CD4-positive, alpha-beta T cell (primary cell): ENCODE data around the gene IPO9. TPM values are rescaled to one million over a fixed set of nuclear protein-coding genes. Genes with fewer than 3 reads are reported as not detected.

Experiments
- ATAC-seq: fragments of 200-7000 bp; cut with Tn5 transposase; one replicate; pipeline ENCODE4 v1.10.0; 2022; ENCODE audit warnings: mild to moderate bottlenecking; ENCODE audit not compliant: poor library complexity
- CTCF ChIA-PET: fragments of 350-600 bp; sonication (Branson Sonifier 250); formaldehyde crosslinking; loops from one replicate; lab custom pipeline; 2021; ENCODE audit warnings: antibody characterized with exemption, inconsistent platforms; lab: Charles Lee
- POLR2A ChIA-PET: fragments of 350-600 bp; sonication (Branson Sonifier 250); formaldehyde crosslinking; loops from one replicate; lab custom pipeline; 2021; ENCODE audit warnings: antibody characterized with exemption, inconsistent platforms; lab: Charles Lee
- DNase-seq, 14 experiments: peaks; one replicate each; pipeline ENCODE4 v3.0.0-alpha.2; 2013 to 2020; ENCODE audit warnings: mixed read lengths in 2 of 14
- H3K27ac ChIP-seq, 2 donors: one replicate each; pipeline versions ENCODE4 v1.5.1 to v1.7.0; 2013; ENCODE audit warnings: low read length in 2 of 2, low read depth in 1 of 2, mild to moderate bottlenecking in 1 of 2
- H3K27me3 ChIP-seq, 2 experiments: 1 replicate in 1 of 2; 2 replicates in 1 of 2; pipeline versions ENCODE4 v1.6.1 to v1.7.0; 2013; ENCODE audit warnings: low read length in 2 of 2, control low read depth in 1 of 2, mild to moderate bottlenecking in 1 of 2, moderate library complexity in 1 of 2; ENCODE audit not compliant: insufficient read depth in 2 of 2, control insufficient read depth in 1 of 2
- H3K36me3 ChIP-seq: one replicate; pipeline ENCODE4 v1.6.1; 2013; ENCODE audit warnings: low read length, control low read depth; ENCODE audit not compliant: insufficient read depth
- H3K4me1 ChIP-seq: one replicate; pipeline ENCODE4 v1.6.1; 2013; ENCODE audit warnings: low read length, control low read depth; ENCODE audit not compliant: insufficient read depth
- H3K4me3 ChIP-seq: one replicate; pipeline ENCODE4 v1.5.1; 2013; ENCODE audit warnings: mild to moderate bottlenecking, low read length, moderate library complexity
- H3K9me3 ChIP-seq, 2 experiments: 1 replicate in 1 of 2; 2 replicates in 1 of 2; pipeline versions ENCODE4 v1.6.1 to v1.7.0; 2013; ENCODE audit warnings: low read length in 2 of 2, mild to moderate bottlenecking in 2 of 2, control low read depth in 1 of 2, moderate library complexity in 1 of 2; ENCODE audit not compliant: control insufficient read depth in 1 of 2, insufficient read depth in 1 of 2
- H3K27ac Mint-ChIP-seq: one replicate; pipeline ENCODE4 v1.8.0; 2020; ENCODE audit warnings: mixed read lengths
- H3K27me3 Mint-ChIP-seq: one replicate; pipeline ENCODE4 v1.8.0; 2021; ENCODE audit warnings: mixed read lengths
- H3K36me3 Mint-ChIP-seq: one replicate; pipeline ENCODE4 v1.8.0; 2021; ENCODE audit warnings: low read depth, mixed read lengths
- H3K4me1 Mint-ChIP-seq: one replicate; pipeline ENCODE4 v1.8.0; 2021; ENCODE audit warnings: low read depth, mixed read lengths
- H3K4me3 Mint-ChIP-seq: one replicate; pipeline ENCODE4 v1.8.0; 2020; ENCODE audit warnings: mild to moderate bottlenecking, mixed read lengths
- H3K9me3 Mint-ChIP-seq: one replicate; pipeline ENCODE4 v1.8.0; 2020; ENCODE audit warnings: mixed read lengths
- intact Hi-C, 2 experiments: fragments of 100-400 bp; cut with DNase I in 1 of 2; cut with micrococcal nuclease in 1 of 2; formaldehyde crosslinking; loops; one replicate each; pipeline versions ENCODE4 v1.15.1 to v1.9.0; 2023 to 2025; cut with DNase I, micrococcal nuclease
- total RNA-seq, 174 experiments: library from RNA in 2 of 174; stranded (reverse) in 2 of 174; gene quantifications; one replicate each; pipeline ENCODE4 v1.2.3 and lab custom pipeline; 2021 to 2026
- TF ChIP-seq, protein P1 (sequence below): fragments of 200-600 bp; IDR thresholded peaks from one replicate; pipeline ENCODE4 v1.8.0; 2022; ENCODE audit warnings: antibody characterized with exemption, mild to moderate bottlenecking

IPO9 gene
- total RNA-seq, 2 experiments from 2014 or later, result 17.1 to 20.1 TPM

- peaks cover 6% of the 10 kb centered on the region for H3K27me3 Mint-ChIP-seq
- POLR2A ChIA-PET, result no interaction called here
- intact Hi-C loops, result no loop called here
These were observed 78.7 kb downstream of the IPO9 start for GRCh38 chr1:201907621-201908020.

DNA sequence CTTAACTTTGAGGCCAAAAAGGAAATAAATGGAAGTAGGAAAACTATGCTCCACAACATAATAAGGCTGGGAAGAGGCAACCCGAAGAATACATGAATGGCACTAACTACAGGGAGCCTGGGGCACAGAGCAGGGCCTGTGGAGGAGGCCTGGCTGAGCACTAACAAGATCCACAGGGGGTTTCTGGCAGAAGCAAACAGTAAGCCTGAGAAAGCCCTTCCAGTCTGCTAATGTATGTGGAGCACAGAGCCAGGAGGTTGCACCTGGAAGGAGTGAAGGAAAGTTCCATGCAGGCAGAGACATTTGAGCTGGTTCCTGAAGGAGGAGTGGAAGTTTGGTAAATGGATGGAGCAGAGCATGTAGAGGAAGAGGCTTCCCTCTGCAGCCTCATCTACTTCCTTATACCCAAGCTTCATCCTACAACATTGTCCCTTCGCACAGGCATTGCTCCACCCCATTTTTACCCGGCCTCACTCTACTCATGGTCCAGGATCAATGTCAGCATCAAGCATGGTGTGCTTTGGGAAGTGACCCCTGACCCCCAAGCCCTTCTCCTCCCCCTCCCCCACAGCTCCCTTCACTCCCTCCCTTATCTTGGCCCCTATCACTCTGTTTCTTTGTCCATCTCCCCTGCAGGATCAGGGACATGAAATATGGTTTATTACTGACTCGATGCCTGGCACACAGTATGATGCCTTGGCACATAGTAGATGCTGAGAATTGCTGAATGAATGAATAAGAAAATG, 83.0 kb downstream of the IPO9 start:
- TF ChIP-seq, protein P1, sequence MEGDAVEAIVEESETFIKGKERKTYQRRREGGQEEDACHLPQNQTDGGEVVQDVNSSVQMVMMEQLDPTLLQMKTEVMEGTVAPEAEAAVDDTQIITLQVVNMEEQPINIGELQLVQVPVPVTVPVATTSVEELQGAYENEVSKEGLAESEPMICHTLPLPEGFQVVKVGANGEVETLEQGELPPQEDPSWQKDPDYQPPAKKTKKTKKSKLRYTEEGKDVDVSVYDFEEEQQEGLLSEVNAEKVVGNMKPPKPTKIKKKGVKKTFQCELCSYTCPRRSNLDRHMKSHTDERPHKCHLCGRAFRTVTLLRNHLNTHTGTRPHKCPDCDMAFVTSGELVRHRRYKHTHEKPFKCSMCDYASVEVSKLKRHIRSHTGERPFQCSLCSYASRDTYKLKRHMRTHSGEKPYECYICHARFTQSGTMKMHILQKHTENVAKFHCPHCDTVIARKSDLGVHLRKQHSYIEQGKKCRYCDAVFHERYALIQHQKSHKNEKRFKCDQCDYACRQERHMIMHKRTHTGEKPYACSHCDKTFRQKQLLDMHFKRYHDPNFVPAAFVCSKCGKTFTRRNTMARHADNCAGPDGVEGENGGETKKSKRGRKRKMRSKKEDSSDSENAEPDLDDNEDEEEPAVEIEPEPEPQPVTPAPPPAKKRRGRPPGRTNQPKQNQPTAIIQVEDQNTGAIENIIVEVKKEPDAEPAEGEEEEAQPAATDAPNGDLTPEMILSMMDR, result no peak
- DNase-seq (no peak), ATAC-seq (no peak)
- Mint-ChIP-seq H3K4me1 (no peaks in the 10 kb centered on the region), H3K4me3 (no peak overlapping the region), H3K27ac (no peak overlapping the region), H3K9me3 (no peaks in the 10 kb centered on the region), H3K27me3 (peaks cover 16% of the 10 kb centered on the region), H3K36me3 (no peaks in the 10 kb centered on the region)
- no peaks in the 10 kb centered on the region for H3K4me1 ChIP-seq
- no peaks in the 10 kb centered on the region for H3K27me3 ChIP-seq
- no peaks in the 10 kb centered on the region for H3K36me3 ChIP-seq
- H3K9me3 ChIP-seq, result no peaks in the 10 kb centered on the region
- ChIA-PET POLR2A (no interaction called here), CTCF (no interaction called here)
- no peak overlapping the region for H3K4me3 ChIP-seq
- intact Hi-C loops, result no loop called here
- no peak overlapping the region for H3K27ac ChIP-seq

More at GRCh38 chr1:201907621-201908020, 78.7 kb downstream of the IPO9 start:
- CTCF ChIA-PET, result interaction anchor here (1.6 kb wide), 1 partner anchor 12 kb away, joined by 4 read pairs; no protein-coding TSS in a partner anchor
- Mint-ChIP-seq H3K4me3 (no peak overlapping the region), H3K36me3 (no peaks in the 10 kb centered on the region), H3K4me1 (no peaks in the 10 kb centered on the region), H3K9me3 (no peaks in the 10 kb centered on the region), H3K27ac (no peak overlapping the region)
- Histone ChIP-seq H3K27ac (no peak overlapping the region), H3K4me1 (no peaks in the 10 kb centered on the region), H3K9me3 (no peaks in the 10 kb centered on the region), H3K36me3 (no peaks in the 10 kb centered on the region), H3K27me3 (no peaks in the 10 kb centered on the region), H3K4me3 (no peak overlapping the region)
- ATAC-seq (no peak), DNase-seq (no peak)
- TF ChIP-seq, protein P1, result no peak

GRCh38 chr1:201912832-201913231, 83.9 kb downstream of the IPO9 start:
- H3K9me3 Mint-ChIP-seq, result no peaks in the 10 kb centered on the region
- ATAC-seq, result no peak
- H3K9me3 ChIP-seq, result no peaks in the 10 kb centered on the region
- ChIA-PET POLR2A (no interaction called here), CTCF (no interaction called here)
- H3K4me1 ChIP-seq, result no peaks in the 10 kb centered on the region
- DNase-seq, result no peak
- no peaks in the 10 kb centered on the region for H3K27me3 ChIP-seq
- TF ChIP-seq, protein P1, result no peak
- H3K36me3 ChIP-seq, result no peaks in the 10 kb centered on the region
- H3K27me3 Mint-ChIP-seq, result peaks cover 16% of the 10 kb centered on the region
- H3K4me1 Mint-ChIP-seq, result no peaks in the 10 kb centered on the region
- H3K27ac Mint-ChIP-seq, result no peak overlapping the region
- H3K36me3 Mint-ChIP-seq, result no peaks in the 10 kb centered on the region
- no peak overlapping the region for H3K4me3 Mint-ChIP-seq
- intact Hi-C loops, result no loop called here
- no peak overlapping the region for H3K27ac ChIP-seq
- H3K4me3 ChIP-seq, result no peak overlapping the region
